Keratinocyte (primary cell): ENCODE results near the gene FAM83B. TPM values are rescaled to one million over a fixed set of nuclear protein-coding genes. Genes with fewer than 3 reads are reported as not detected.

Experiments used
- DNase-seq: peaks from one replicate; pipeline ENCODE4 v3.0.0-alpha.2; 2011; ENCODE audit warnings: low read depth, missing footprints, low spot score
- FAIRE-seq: peaks from 2 replicates; lab custom pipeline; 2011; peaks lifted over from hg19 to GRCh38; lab: Jason Lieb, UNC
- H2AFZ ChIP-seq: 2 replicates; pipeline ENCODE4 v1.6.0; 2012; ENCODE audit warnings: low read length, control low read depth, inconsistent platforms; ENCODE audit not compliant: control insufficient read depth
- H3K27ac ChIP-seq: 2 replicates; pipeline ENCODE4 v1.5.1; 2011; ENCODE audit warnings: low read length; ENCODE audit not compliant: control insufficient read depth, insufficient read depth
- H3K27me3 ChIP-seq: 3 replicates; pipeline ENCODE4 v1.6.0; 2011; ENCODE audit warnings: low read length; ENCODE audit not compliant: control insufficient read depth, insufficient read depth; ENCODE audit errors: extremely low read depth
- H3K36me3 ChIP-seq, 2 experiments: 2 replicates in 1 of 2; 3 replicates in 1 of 2; pipeline ENCODE4 v1.5.1; 2011; ENCODE audit warnings: low read length in 2 of 2, mild to moderate bottlenecking in 1 of 2; ENCODE audit not compliant: control insufficient read depth in 2 of 2, insufficient read depth in 2 of 2; ENCODE audit errors: extremely low read depth in 1 of 2
- H3K4me1 ChIP-seq: 3 replicates; pipeline ENCODE4 v1.5.1; 2011; ENCODE audit warnings: low read length; ENCODE audit not compliant: control insufficient read depth, insufficient read depth; ENCODE audit errors: extremely low read depth
- H3K4me2 ChIP-seq: 3 replicates; pipeline ENCODE4 v1.6.0; 2011; ENCODE audit warnings: low read depth, low read length; ENCODE audit not compliant: control insufficient read depth, insufficient read depth; ENCODE audit errors: extremely low read depth
- H3K4me3 ChIP-seq, 3 experiments: fragments of 200-600 bp in 1 of 3; sonication (generic) in 1 of 3; 2 replicates in 2 of 3; 3 replicates in 1 of 3; pipeline ENCODE4 v1.5.1; 2011 to 2016; ENCODE audit warnings: low read length in 3 of 3, mild to moderate bottlenecking in 3 of 3, control low read depth in 2 of 3, inconsistent platforms in 1 of 3, low read depth in 1 of 3, mixed read lengths in 1 of 3, mixed run types in 1 of 3, moderate library complexity in 1 of 3; ENCODE audit not compliant: control insufficient read depth in 2 of 3, insufficient read depth in 2 of 3; ENCODE audit errors: extremely low read depth in 1 of 3
- H3K79me2 ChIP-seq: 2 replicates; pipeline ENCODE4 v1.6.0; 2012; ENCODE audit warnings: low read length; ENCODE audit not compliant: control insufficient read depth, insufficient read depth
- H3K9ac ChIP-seq: 3 replicates; pipeline ENCODE4 v1.6.0; 2011; ENCODE audit warnings: low read length; ENCODE audit not compliant: control insufficient read depth, insufficient read depth; ENCODE audit errors: extremely low read depth
- H3K9me1 ChIP-seq: 3 replicates; pipeline ENCODE4 v1.6.0; 2011; ENCODE audit warnings: low read length; ENCODE audit not compliant: control insufficient read depth, insufficient read depth; ENCODE audit errors: extremely low read depth
- H3K9me3 ChIP-seq: 2 replicates; pipeline ENCODE4 v1.5.1; 2012; ENCODE audit warnings: low read depth, low read length; ENCODE audit not compliant: control insufficient read depth
- H4K20me1 ChIP-seq: 3 replicates; pipeline ENCODE4 v1.6.0; 2011; ENCODE audit warnings: low read length; ENCODE audit not compliant: control insufficient read depth, insufficient read depth; ENCODE audit errors: extremely low read depth
- CTCF ChIP-seq, 3 experiments: IDR thresholded peaks in 1 of 3; conservative IDR thresholded peaks in 1 of 3; optimal IDR thresholded peaks in 1 of 3; 2 replicates in 2 of 3; 3 replicates in 1 of 3; pipeline versions ENCODE3 to v1.5.1; 2011; ENCODE audit warnings: low read length in 3 of 3, mild to moderate bottlenecking in 3 of 3, moderate library complexity in 2 of 3, control low read depth in 1 of 3, inconsistent platforms in 1 of 3; ENCODE audit not compliant: insufficient read depth in 2 of 3; ENCODE audit errors: extremely low read depth in 1 of 3
- EZH2 ChIP-seq: IDR thresholded peaks from one replicate; pipeline ENCODE4 v1.6.1; 2012; ENCODE audit warnings: inconsistent platforms, mild to moderate bottlenecking, low read length, moderate library complexity
- dilution Hi-C: fragments of 300-500 bp; cut with MboI; formaldehyde crosslinking; loops from one replicate; pipeline ENCODE4 v1.7.0; 2020; ENCODE audit warnings: low sequenced_read_pairs; ENCODE audit not compliant: extremely low pct_ligation_motif_present
- polyA plus RNA-seq, 5 experiments: library from polyadenylated mRNA; depleted of rRNA in 3 of 5; stranded (reverse) in 3 of 5; stranded (forward) in 1 of 5; unstranded in 1 of 5; fragments of >200 nt; gene quantifications; 1 replicate in 1 of 5; 2 replicates in 3 of 5; 3 replicates in 1 of 5; pipeline versions ENCODE4 v1.2.1 to v1.2.3, GENCODE V29; 2011 to 2012; ENCODE audit warnings: missing spikeins in 2 of 5, low read depth in 1 of 5, low replicate concordance in 1 of 5

The FAM83B gene
- polyA plus RNA-seq, 1 donor (not counting 4 experiments of a cell fraction or from before 2014, with no cell fraction given) = 30.3 TPM

- Histone ChIP-seq H2AFZ (no peak overlapping the region), H3K9ac (no peak overlapping the region), H3K4me3 (no peak overlapping the region), H3K4me1 (peaks cover 13% of the 10 kb centered on the region), H3K9me1 (no peaks in the 10 kb centered on the region), H3K36me3 (peaks cover 3 to 11% of the 10 kb centered on the region in 2 experiments), H3K27ac (no peak overlapping the region), H4K20me1 (no peaks in the 10 kb centered on the region), H3K4me2 (no peak overlapping the region), H3K79me2 (peaks cover 16% of the 10 kb centered on the region), H3K27me3 (no peaks in the 10 kb centered on the region), H3K9me3 (no peaks in the 10 kb centered on the region)
- no peak for FAIRE-seq
- DNase-seq = no peak
- TF ChIP-seq CTCF (optimal IDR thresholded peaks at IDR 0.05 in 1 of 3, IDR thresholded peaks at IDR 0.05 in 1 of 3, conservative IDR thresholded peaks at IDR 0.05 in 1 of 3; ENCODE audit: extremely low read depth in 1 of 3, insufficient read depth in 2 of 3, low read length in 3 of 3) = no peak
- no peak for TF ChIP-seq EZH2
- dilution Hi-C loops = no loop called here
These were observed 86.1 kb downstream of the FAM83B start for GRCh38 chr6:54932622-54933021.

- Histone ChIP-seq H4K20me1 (peaks cover 4% of the 10 kb centered on the region), H3K4me1 (peaks cover 13% of the 10 kb centered on the region), H3K79me2 (peaks cover 43% of the 10 kb centered on the region), H3K4me3 (no peak overlapping the region), H3K9ac (no peak overlapping the region), H3K27ac (peak overlapping the region; percentile 65), H3K4me2 (peak overlapping the region; percentile 10), H3K27me3 (no peaks in the 10 kb centered on the region), H3K9me3 (no peaks in the 10 kb centered on the region), H3K36me3 (peaks cover 8 to 13% of the 10 kb centered on the region in 2 experiments), H2AFZ (no peak overlapping the region), H3K9me1 (no peaks in the 10 kb centered on the region)
- dilution Hi-C loops = no loop called here
- TF ChIP-seq CTCF (optimal IDR thresholded peaks at IDR 0.05 in 1 of 3, IDR thresholded peaks at IDR 0.05 in 1 of 3, conservative IDR thresholded peaks at IDR 0.05 in 1 of 3; ENCODE audit: extremely low read depth in 1 of 3, insufficient read depth in 2 of 3, low read length in 3 of 3) (no peak), EZH2 (no peak)
- DNase-seq (peak; percentile 80), FAIRE-seq (peak; percentile 99)
These were observed 89.2 kb downstream of the FAM83B start for GRCh38 chr6:54935739-54936138.
